Bronchial epithelial cell (primary cell): Measurements from ENCODE around the gene RBFOX1. TPM values are rescaled to one million over a fixed set of nuclear protein-coding genes. Genes with fewer than 3 reads are reported as not detected.
A peak's percentile ranks its signal among the peaks of the same experiment; 100 is the strongest.

Experiments used
- DNase-seq: peaks from one replicate; pipeline ENCODE4 v3.0.0-alpha.2; 2010; ENCODE audit warnings: low read depth
- FAIRE-seq: peaks from 2 replicates; lab custom pipeline; 2011; peaks lifted over from hg19 to GRCh38; lab: Jason Lieb, UNC
- H3K27me3 ChIP-seq: 2 replicates; pipeline ENCODE4 v1.5.1; 2011; ENCODE audit warnings: low read length; ENCODE audit not compliant: control insufficient read depth, insufficient read depth
- H3K36me3 ChIP-seq: 2 replicates; pipeline ENCODE4 v1.5.1; 2011; ENCODE audit warnings: low read length; ENCODE audit not compliant: control insufficient read depth, insufficient read depth
- H3K4me3 ChIP-seq: 2 replicates; pipeline ENCODE4 v1.5.1; 2011; ENCODE audit warnings: mild to moderate bottlenecking, low read depth, low read length, control low read depth
- CTCF ChIP-seq: IDR thresholded peaks from 2 replicates; pipeline ENCODE4 v1.5.1; 2011; ENCODE audit warnings: mild to moderate bottlenecking, moderate library complexity, low read length, control low read depth, inconsistent platforms; ENCODE audit not compliant: insufficient read depth, severe bottlenecking
- total RNA-seq: library from RNA; depleted of rRNA; stranded (reverse); fragments of >200 nt; gene quantifications from 2 replicates; pipeline ENCODE4 v1.2.1, GENCODE V29; 2014

RBFOX1 gene
- total RNA-seq, 1 donor from 2014 or later: not detected

- no peak for TF ChIP-seq CTCF
- no peak overlapping the region for H3K4me3 ChIP-seq
- DNase-seq (no peak), FAIRE-seq (no peak)
- no peaks in the 10 kb centered on the region for H3K36me3 ChIP-seq
- H3K27me3 ChIP-seq: no peaks in the 10 kb centered on the region
Measured at GRCh38 chr16:7612671-7613070, 280.0 kb downstream of the RBFOX1 start.

- H3K4me3 ChIP-seq: no peak overlapping the region
- H3K27me3 ChIP-seq: no peaks in the 10 kb centered on the region
- no peak for DNase-seq
- H3K36me3 ChIP-seq: no peaks in the 10 kb centered on the region
- TF ChIP-seq CTCF: no peak
- no peak for FAIRE-seq
Measured at GRCh38 chr16:7613518-7613917, 280.9 kb downstream of the RBFOX1 start.

DNA sequence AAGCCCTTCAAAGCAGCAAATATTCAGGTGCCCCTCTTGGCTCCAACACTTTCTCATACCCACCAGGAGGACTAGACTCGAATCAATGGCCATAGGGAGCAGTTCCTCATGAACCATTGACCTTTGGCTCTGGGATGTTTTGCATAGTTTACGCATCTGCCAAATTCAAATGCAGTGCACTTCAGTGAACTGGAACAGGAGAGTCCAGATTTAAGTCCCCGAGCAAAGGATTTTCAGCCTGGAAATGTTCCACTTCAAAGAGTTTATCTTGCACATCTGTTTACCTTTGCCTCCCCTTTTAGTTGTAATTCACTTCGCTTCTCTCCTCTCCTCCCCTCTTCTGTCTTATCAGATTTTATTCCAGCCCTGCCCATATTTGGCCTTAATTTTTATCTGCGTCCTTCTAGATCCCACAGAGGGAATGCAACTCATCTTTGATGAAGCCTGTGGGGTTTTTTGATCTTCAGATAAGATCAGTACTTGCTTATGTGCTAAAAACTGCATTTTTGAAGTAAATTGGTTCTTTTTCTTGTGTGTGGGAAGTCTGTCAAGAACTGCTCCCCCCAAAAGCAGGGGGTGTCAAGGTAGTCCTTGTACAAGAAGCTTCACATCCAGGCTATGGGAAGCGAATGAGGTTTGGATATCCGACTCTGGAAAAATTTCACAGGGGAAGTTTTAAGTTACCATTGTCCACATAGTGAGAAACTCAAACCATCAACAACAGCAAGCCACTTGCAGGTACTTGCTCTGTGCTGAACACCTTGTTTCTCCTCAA is 281.6 kb downstream of the RBFOX1 start:
- no peak overlapping the region for H3K4me3 ChIP-seq
- DNase-seq: no peak
- H3K27me3 ChIP-seq: no peaks in the 10 kb centered on the region
- peak; percentile 18 for FAIRE-seq
- H3K36me3 ChIP-seq: no peaks in the 10 kb centered on the region
- TF ChIP-seq CTCF: no peak

DNA sequence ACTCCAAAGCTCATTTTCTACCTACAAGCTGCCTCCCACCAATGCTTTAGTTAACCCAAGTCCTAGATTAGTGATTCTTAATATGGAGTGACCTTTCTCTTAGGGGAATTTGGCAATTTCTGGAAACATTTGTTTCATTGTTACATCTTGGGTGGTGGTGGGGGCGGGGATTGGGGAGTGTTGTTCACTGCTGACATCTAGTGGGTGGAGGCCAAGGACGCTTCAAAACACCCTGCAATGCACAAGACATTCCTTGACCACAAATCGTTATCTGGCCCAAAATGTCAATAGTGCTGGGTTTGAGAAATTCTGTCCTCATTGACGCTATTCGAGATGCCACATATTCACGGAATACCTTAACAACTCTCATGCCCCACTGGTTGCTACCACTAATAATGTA is 282.9 kb downstream of the RBFOX1 start:
- no peaks in the 10 kb centered on the region for H3K27me3 ChIP-seq
- H3K4me3 ChIP-seq: no peak overlapping the region
- no peaks in the 10 kb centered on the region for H3K36me3 ChIP-seq
- TF ChIP-seq CTCF: no peak
- FAIRE-seq (no peak), DNase-seq (no peak)

DNA sequence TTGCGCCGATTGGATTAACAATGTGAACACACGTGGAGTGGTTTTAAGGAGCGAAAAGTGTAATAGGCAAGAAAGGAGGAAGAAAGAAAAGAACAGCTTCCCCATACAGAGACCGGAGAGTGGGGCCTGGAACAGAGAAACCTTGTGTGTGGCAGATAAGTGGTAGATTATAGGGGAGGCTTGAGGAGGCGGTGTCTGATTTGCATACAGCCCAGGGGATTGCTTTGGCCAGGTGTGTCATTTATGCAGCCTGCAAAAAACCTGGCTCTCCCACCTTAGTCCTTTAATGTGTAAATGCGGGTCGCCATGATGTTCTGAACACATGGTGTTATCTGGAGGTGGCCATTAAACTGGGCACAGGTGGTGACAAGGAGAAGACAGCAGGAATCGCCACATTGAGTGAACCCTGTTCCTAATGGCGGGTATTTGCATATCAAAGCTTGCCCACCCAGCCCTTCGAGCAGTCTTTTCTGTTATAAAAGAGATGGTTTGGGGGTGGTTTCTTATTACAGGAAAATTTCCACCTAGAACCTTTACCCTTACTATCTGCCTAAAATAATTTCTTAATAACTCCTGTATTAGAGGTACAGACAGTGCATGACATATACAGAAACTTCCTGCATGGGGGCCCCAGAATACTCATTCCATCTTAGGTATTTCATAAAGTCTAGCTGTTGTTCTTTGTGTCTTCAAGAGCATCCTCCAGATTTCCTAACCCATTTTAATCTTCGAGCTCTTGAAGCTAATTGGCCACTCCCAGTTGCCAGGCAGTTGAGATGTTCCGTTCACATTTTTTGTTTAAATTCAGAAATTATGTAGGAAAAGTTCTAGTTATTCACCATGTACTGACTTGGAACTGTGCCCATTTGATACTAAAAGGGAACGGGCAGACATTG is 292.5 kb downstream of the RBFOX1 start:
- H3K4me3 ChIP-seq: no peak overlapping the region
- H3K36me3 ChIP-seq: no peaks in the 10 kb centered on the region
- TF ChIP-seq CTCF: no peak
- FAIRE-seq: no peak
- no peak for DNase-seq
- H3K27me3 ChIP-seq: no peaks in the 10 kb centered on the region
